ENCODE results near the gene FYTTD1.

FYTTD1 gene

GRCh38 chr3:197791892-197792647 is 42.4 kb downstream of the FYTTD1 start:
- peak; percentile 53 for DNase-seq (ENCODE audit: low spot score)

- no peak for DNase-seq (ENCODE audit: low spot score)
Measured at GRCh38 chr3:197793247-197793646, 43.6 kb downstream of the FYTTD1 start.

GRCh38 chr3:197794115-197794514 is 44.4 kb downstream of the FYTTD1 start:
- DNase-seq (ENCODE audit: low spot score): no peak

DNA sequence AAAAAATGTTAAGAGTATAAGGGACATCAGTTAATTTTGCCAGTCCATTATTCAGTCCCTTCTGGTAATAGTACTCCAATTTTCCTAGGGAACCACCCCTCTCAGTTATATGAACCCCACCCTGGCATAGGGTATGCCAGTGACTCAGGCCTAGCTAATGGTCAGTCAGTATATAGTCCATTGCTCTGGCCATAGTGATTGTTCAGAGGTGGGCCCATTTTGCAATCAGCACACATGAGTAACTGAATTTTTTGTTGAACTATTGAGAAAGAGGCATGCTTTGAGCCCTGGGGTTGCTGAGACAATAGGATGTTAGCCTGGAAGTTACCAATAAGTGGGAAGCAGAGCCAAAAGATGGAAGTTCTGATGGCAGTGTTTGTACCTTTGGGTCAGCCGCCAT is 45.5 kb downstream of the FYTTD1 start:
- peak; percentile 56 for DNase-seq (ENCODE audit: low spot score)

GRCh38 chr3:197796087-197796486 is 46.4 kb downstream of the FYTTD1 start:
- no peak for DNase-seq (ENCODE audit: low spot score)

GRCh38 chr3:197798863-197799262 is 49.2 kb downstream of the FYTTD1 start:
- DNase-seq (ENCODE audit: low spot score): no peak

DNA sequence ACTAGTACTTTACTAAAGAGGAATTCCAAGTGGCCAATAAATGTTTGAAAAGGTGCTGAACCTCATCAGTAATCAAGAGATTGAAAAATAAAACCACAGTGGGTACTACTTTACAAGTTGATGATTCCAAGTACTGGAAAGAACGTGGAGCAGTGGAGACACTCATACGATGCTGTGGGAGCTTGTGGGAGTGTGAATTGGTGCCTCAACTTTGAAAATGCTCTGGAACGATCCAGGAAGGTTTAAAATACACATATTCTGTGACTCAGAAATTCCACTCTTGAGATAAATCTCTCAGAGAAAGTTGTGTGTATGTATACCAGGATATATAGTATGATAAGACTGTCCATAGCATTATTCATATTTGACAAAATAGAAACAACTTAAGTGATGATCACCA is 50.7 kb downstream of the FYTTD1 start:
- DNase-seq (ENCODE audit: low spot score): no peak

DNA sequence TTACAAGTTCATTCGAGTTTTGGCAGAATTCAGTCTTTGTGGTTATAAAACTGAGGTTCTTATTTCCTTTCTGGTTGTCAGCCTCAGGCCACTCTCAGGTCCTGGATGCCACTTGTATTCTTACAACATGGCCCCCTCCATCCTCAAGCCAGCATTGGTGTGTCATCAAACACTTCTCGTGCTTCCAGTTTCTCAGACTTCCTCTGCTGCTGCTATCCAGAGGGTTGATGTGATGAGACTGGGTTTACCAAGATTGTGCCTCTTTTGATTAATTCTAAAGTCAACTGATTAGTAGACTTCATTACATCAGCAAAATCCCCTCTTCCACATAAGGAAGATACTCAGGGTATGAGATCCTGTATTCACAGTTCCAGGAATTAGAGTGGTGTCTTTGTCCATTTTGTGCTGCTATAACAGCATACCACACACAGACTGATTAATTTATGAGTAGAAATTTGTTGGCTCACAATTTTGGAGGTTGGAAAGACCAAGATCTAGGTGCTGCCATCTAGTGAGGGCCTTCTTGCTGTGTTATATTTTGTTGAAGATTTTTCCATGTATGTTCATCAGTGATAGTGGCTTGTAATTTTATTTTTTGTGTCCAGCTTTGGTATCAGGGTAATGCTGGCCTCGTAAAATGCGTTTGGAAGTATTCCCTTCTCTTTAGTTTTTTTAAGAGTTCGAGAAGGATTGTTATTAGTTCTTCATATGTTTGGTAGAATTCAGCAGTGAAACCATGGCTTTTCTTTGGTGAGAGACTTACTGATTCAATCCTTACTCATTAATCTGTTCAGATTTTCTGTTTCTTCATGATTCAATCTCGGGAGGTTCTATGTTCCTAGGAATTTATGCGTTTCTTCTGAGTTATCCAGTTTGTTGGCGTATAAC is 52.5 kb downstream of the FYTTD1 start:
- DNase-seq (ENCODE audit: low spot score): no peak

GRCh38 chr3:197802779-197803459 is 53.2 kb downstream of the FYTTD1 start:
- no peak for DNase-seq (ENCODE audit: low spot score)

DNA sequence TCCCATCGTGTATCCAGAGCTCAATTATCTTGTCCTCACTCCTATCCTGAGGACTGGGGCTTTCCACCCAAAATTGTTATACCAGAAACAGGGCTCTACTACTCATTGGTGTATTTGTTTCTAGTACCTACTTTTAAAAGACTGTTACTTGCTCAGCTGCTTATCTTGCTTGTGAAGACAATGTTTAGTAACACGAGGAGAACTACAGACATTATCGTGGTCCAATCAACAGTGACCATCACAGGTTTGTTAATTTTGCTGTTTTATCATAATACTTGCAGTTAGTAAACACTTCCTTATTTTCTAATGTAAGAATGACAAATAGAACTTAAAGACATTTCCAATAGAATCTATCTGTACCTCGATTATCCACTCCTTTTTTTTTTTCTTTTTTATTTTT is 54.8 kb downstream of the FYTTD1 start:
- no peak for DNase-seq (ENCODE audit: low spot score)

- no peak for DNase-seq (ENCODE audit: low spot score)
Measured at GRCh38 chr3:197807969-197808587, 58.4 kb downstream of the FYTTD1 start.

DNA sequence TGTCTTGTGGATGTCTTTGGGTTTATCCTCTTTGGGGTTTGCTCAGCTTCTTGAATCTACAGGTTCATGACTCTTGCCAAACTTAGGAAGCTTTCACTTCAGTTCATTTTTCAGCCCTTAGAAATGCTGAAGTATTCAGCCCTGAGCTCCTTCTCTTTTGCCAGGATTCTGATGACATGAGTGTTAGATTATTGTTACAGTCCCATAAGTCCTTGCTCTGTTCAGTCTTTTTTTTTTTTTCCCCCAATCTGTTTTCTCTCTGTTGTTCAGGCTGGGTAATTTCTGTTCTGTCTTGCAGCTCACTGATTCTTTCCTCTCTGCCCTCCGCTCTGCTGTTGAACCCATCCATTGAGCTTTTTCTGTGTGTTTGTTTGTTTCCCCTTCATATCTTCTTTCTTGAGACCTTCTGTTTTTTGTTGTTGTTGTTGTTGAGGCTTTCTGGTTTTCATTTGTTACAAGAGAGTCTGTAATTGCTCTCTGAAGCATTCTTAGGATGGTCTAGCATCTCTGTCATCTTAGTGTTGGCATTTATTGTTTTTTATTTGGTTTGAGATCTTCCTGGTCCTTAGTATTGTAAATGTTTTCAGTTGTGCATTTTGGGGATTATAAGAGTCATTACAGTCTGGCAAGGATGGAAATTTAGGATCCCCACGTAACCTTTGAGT is 59.8 kb downstream of the FYTTD1 start:
- peak; percentile 53 for DNase-seq (ENCODE audit: low spot score)

GRCh38 chr3:197810901-197811300 is 61.2 kb downstream of the FYTTD1 start:
- DNase-seq (ENCODE audit: low spot score): no peak

DNA sequence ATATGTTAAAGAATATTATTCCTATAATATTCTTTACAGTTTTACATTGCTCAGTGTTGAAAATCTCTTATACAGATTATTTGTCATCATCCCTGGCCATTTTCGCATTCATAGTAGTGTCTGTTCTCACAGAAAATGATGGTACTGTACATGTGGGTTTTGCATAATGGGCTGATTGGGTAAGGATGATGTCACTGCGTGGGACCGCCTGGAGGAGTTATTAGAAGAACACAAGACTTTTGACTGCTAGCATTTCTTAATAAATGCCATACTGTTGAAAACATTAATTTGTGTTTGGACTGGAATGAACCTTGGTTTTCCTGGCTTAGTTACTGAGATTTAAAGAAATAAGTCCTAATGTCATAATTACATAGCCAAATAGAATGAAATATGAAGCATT is 61.7 kb downstream of the FYTTD1 start:
- DNase-seq (ENCODE audit: low spot score): peak; percentile 51

DNA sequence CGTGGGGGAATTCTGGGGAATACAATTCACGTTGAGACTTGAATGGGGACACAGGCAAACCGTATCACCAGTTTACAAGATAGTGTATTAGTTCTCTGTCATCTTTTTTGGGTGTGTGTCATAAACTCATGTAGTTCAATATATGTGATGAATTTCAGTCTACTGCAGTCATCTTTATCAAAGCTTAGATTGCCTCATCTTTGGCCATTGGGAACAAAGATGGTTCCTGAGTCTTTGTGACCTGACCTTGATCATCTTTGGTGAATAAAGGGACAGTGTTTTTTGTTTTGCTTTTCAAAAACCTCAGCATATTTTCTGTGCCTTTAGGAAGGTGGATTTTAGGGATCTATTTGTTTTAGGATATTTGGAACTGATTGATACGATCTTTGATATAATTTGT is 64.7 kb downstream of the FYTTD1 start:
- no peak for DNase-seq (ENCODE audit: low spot score)

- no peak for DNase-seq (ENCODE audit: low spot score)
Measured at GRCh38 chr3:197820550-197821335, 71.1 kb downstream of the FYTTD1 start.

GRCh38 chr3:197829397-197830045 is 79.8 kb downstream of the FYTTD1 start:
- no peak for DNase-seq (ENCODE audit: low spot score)

GRCh38 chr3:197830308-197830966 is 80.8 kb downstream of the FYTTD1 start:
- DNase-seq (ENCODE audit: low spot score): no peak

DNA sequence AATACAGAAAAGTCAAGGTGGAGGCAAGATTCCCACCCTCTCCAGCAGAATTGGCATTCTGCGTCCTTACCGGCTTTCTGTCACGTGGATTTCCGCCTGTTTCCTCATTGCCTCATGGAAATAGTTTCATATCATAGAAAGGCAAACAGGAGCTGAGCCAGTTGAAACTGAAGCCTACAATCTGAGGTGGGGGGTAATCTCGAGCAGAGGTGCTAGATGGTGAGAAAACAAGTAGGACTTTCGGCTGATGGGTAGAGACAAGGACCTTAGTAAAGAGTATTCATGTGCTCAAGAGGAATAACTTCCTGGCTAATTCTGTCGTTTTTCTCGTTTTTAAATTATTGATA is 81.3 kb downstream of the FYTTD1 start:
- no peak for DNase-seq (ENCODE audit: low spot score)
